Mesenchymal stem cell (in vitro differentiated cells and primary cell): ENCODE data around the gene CD34.

Experiments used
- DNase-seq: peaks from one replicate; pipeline ENCODE4 v3.0.0-alpha.2; 2013
- H2AFZ ChIP-seq: one replicate; pipeline ENCODE4 v1.6.1; 2013; ENCODE audit warnings: low read depth, mild to moderate bottlenecking, control low read depth, inconsistent platforms, low read length, moderate library complexity
- H2AK5ac ChIP-seq: 2 replicates; pipeline ENCODE4 v1.6.1; 2013; ENCODE audit warnings: low read length, moderate library complexity, mild to moderate bottlenecking, inconsistent platforms; ENCODE audit not compliant: severe bottlenecking
- H2BK120ac ChIP-seq: one replicate; pipeline ENCODE4 v1.6.1; 2013; ENCODE audit warnings: low read depth, mild to moderate bottlenecking, inconsistent platforms, low read length, moderate library complexity
- H2BK12ac ChIP-seq, 2 experiments: one replicate each; pipeline ENCODE4 v1.6.1; 2013; ENCODE audit warnings: inconsistent platforms in 2 of 2, low read length in 2 of 2, mild to moderate bottlenecking in 2 of 2, moderate library complexity in 2 of 2, control low read depth in 1 of 2
- H2BK15ac ChIP-seq: one replicate; pipeline ENCODE4 v1.6.1; 2013; ENCODE audit warnings: mild to moderate bottlenecking, low read depth, inconsistent platforms; ENCODE audit not compliant: poor library complexity, severe bottlenecking
- H2BK5ac ChIP-seq: 2 replicates; pipeline ENCODE4 v1.6.1; 2013; ENCODE audit warnings: low read depth, mild to moderate bottlenecking, low read length, control low read depth, inconsistent platforms; ENCODE audit not compliant: poor library complexity, severe bottlenecking
- H3K14ac ChIP-seq, 2 experiments: one replicate each; pipeline ENCODE4 v1.6.1; 2013; ENCODE audit warnings: inconsistent platforms in 2 of 2, low read length in 2 of 2, control low read depth in 1 of 2, mild to moderate bottlenecking in 1 of 2, moderate library complexity in 1 of 2
- H3K18ac ChIP-seq, 2 experiments: one replicate each; pipeline ENCODE4 v1.6.1; 2013; ENCODE audit warnings: inconsistent platforms in 2 of 2, low read length in 2 of 2, control low read depth in 1 of 2, low read depth in 1 of 2, mild to moderate bottlenecking in 1 of 2
- H3K23ac ChIP-seq, 2 experiments: one replicate each; pipeline ENCODE4 v1.6.1; 2013; ENCODE audit warnings: inconsistent platforms in 2 of 2, low read length in 2 of 2, mild to moderate bottlenecking in 2 of 2, moderate library complexity in 2 of 2, control low read depth in 1 of 2
- H3K27ac ChIP-seq: 2 replicates; pipeline ENCODE4 v1.5.1; 2013; ENCODE audit warnings: mild to moderate bottlenecking, moderate library complexity, low read length, control low read depth, inconsistent platforms; ENCODE audit not compliant: poor library complexity, severe bottlenecking
- H3K27me3 ChIP-seq, 2 experiments: 2 replicates each; pipeline versions ENCODE4 v1.6.1 to v1.7.0; 2013; ENCODE audit warnings: low read length in 2 of 2, mild to moderate bottlenecking in 2 of 2, moderate library complexity in 2 of 2, control low read depth in 1 of 2, inconsistent platforms in 1 of 2; ENCODE audit not compliant: control insufficient read depth in 1 of 2, insufficient read depth in 1 of 2
- H3K36me3 ChIP-seq, 2 experiments: 2 replicates each; pipeline versions ENCODE4 v1.6.1 to v1.7.0; 2013; ENCODE audit warnings: low read length in 2 of 2, control low read depth in 1 of 2, inconsistent platforms in 1 of 2, low read depth in 1 of 2, mild to moderate bottlenecking in 1 of 2; ENCODE audit not compliant: insufficient read depth in 2 of 2, control insufficient read depth in 1 of 2
- H3K4ac ChIP-seq, 2 experiments: one replicate each; pipeline ENCODE4 v1.6.1; 2013; ENCODE audit warnings: inconsistent platforms in 2 of 2, low read length in 2 of 2, mild to moderate bottlenecking in 2 of 2, moderate library complexity in 2 of 2, control low read depth in 1 of 2, low read depth in 1 of 2
- H3K4me1 ChIP-seq: 2 replicates; pipeline ENCODE4 v1.6.1; 2013; ENCODE audit warnings: low read depth, low read length, control low read depth; ENCODE audit not compliant: control insufficient read depth, insufficient read depth
- H3K4me2 ChIP-seq: 2 replicates; pipeline ENCODE4 v1.6.1; 2013; ENCODE audit warnings: low read length, mild to moderate bottlenecking, inconsistent platforms; ENCODE audit not compliant: poor library complexity, severe bottlenecking
- H3K4me3 ChIP-seq, 2 experiments: 2 replicates each; pipeline versions ENCODE4 v1.5.1 to v1.7.0; 2013; ENCODE audit warnings: low read length in 2 of 2, mild to moderate bottlenecking in 2 of 2, control low read depth in 1 of 2, low read depth in 1 of 2; ENCODE audit not compliant: insufficient read depth in 1 of 2
- H3K79me1 ChIP-seq: replicated peaks from 2 replicates; pipeline ENCODE4 v1.6.1; 2013; ENCODE audit warnings: mild to moderate bottlenecking, control low read depth, low read length, inconsistent platforms; ENCODE audit not compliant: poor library complexity, severe bottlenecking
- H3K9ac ChIP-seq: 2 replicates; pipeline ENCODE4 v1.7.0; 2013; ENCODE audit warnings: mild to moderate bottlenecking, low read length, moderate library complexity
- H3K9me3 ChIP-seq: 2 replicates; pipeline ENCODE4 v1.7.0; 2013; ENCODE audit warnings: mild to moderate bottlenecking, low read length; ENCODE audit not compliant: control insufficient read depth
- H4K8ac ChIP-seq: one replicate; pipeline ENCODE4 v1.6.1; 2013; ENCODE audit warnings: inconsistent platforms, mild to moderate bottlenecking, low read length, moderate library complexity
- H4K91ac ChIP-seq: one replicate; pipeline ENCODE4 v1.6.1; 2013; ENCODE audit warnings: mild to moderate bottlenecking, low read length, inconsistent platforms
- WGBS: methylation state at CpG from one replicate; pipeline ENCODE4 v1.1.7; 2013; ENCODE audit warnings: mixed read lengths; 5-methylcytosine and 5-hydroxymethylcytosine counted together

Gene CD34

GRCh38 chr1:207917080-207917479, 6.2 kb upstream of the CD34 start:
- H3K23ac ChIP-seq = no peak overlapping the region
- H3K4me1 ChIP-seq = no peaks in the 10 kb centered on the region
- H2AFZ ChIP-seq = no peak overlapping the region
- H2BK5ac ChIP-seq = no peak overlapping the region
- no peak overlapping the region for H2AK5ac ChIP-seq
- H3K14ac ChIP-seq = no peak overlapping the region
- no peak overlapping the region for H3K4me2 ChIP-seq
- H2BK12ac ChIP-seq = no peak overlapping the region
- WGBS = 88% methylated on average over 4 of the region's 4 CpGs
- no peak overlapping the region for H2BK120ac ChIP-seq
- H3K27me3 ChIP-seq = peaks cover 0 to 5% of the 10 kb centered on the region in 2 experiments
- no peak for DNase-seq
- no peak overlapping the region for H3K9ac ChIP-seq
- H2BK15ac ChIP-seq = no peak overlapping the region
- no peak overlapping the region for H4K91ac ChIP-seq
- H3K4ac ChIP-seq = no peak overlapping the region
- no peak overlapping the region for H3K18ac ChIP-seq
- H3K79me1 ChIP-seq = no peaks in the 10 kb centered on the region
- no peaks in the 10 kb centered on the region for H3K9me3 ChIP-seq
- H4K8ac ChIP-seq = no peak overlapping the region
- no peak overlapping the region for H3K4me3 ChIP-seq
- no peaks in the 10 kb centered on the region for H3K36me3 ChIP-seq
- no peak overlapping the region for H3K27ac ChIP-seq

- Histone ChIP-seq H2BK120ac (no peak overlapping the region), H2BK12ac (no peak overlapping the region), H3K9me3 (no peaks in the 10 kb centered on the region), H3K79me1 (no peaks in the 10 kb centered on the region), H3K14ac (no peak overlapping the region), H3K36me3 (no peaks in the 10 kb centered on the region), H3K4me3 (no peak overlapping the region), H3K4me2 (no peak overlapping the region), H3K27ac (no peak overlapping the region), H3K23ac (no peak overlapping the region), H2BK5ac (no peak overlapping the region), H2AFZ (no peak overlapping the region), H2AK5ac (no peak overlapping the region), H3K4me1 (peaks cover 9% of the 10 kb centered on the region), H3K4ac (no peak overlapping the region), H3K18ac (no peak overlapping the region), H3K9ac (no peak overlapping the region), H2BK15ac (no peak overlapping the region), H3K27me3 (peaks cover 17 to 25% of the 10 kb centered on the region in 2 experiments), H4K8ac (no peak overlapping the region), H4K91ac (no peak overlapping the region)
- WGBS = 100% methylated on average over 1 of the region's 1 CpG
- DNase-seq = no peak
Observed at GRCh38 chr1:207913951-207914350, 3.0 kb upstream of the CD34 start.

- Histone ChIP-seq H3K9me3 (no peaks in the 10 kb centered on the region), H3K27ac (no peak overlapping the region), H3K4me3 (no peak overlapping the region), H3K36me3 (no peaks in the 10 kb centered on the region), H4K8ac (no peak overlapping the region), H2AFZ (no peak overlapping the region), H3K79me1 (no peaks in the 10 kb centered on the region), H2AK5ac (no peak overlapping the region), H3K18ac (no peak overlapping the region), H3K4ac (no peak overlapping the region), H2BK120ac (no peak overlapping the region), H4K91ac (no peak overlapping the region), H3K4me2 (no peak overlapping the region), H3K9ac (peak overlapping the region; percentile 73), H3K23ac (no peak overlapping the region), H2BK5ac (no peak overlapping the region), H2BK12ac (no peak overlapping the region), H3K14ac (no peak overlapping the region), H3K4me1 (peaks cover 9% of the 10 kb centered on the region), H3K27me3 (peaks cover 17 to 25% of the 10 kb centered on the region in 2 experiments), H2BK15ac (no peak overlapping the region)
- WGBS = 87% methylated on average over 6 of the region's 8 CpGs
- DNase-seq = no peak
Observed at GRCh38 chr1:207911856-207912760, 1.2 kb upstream of the CD34 start.

- H3K9me3 ChIP-seq = no peaks in the 10 kb centered on the region
- no peak overlapping the region for H4K8ac ChIP-seq
- no peaks in the 10 kb centered on the region for H3K36me3 ChIP-seq
- no peak overlapping the region for H4K91ac ChIP-seq
- H3K4me2 ChIP-seq = no peak overlapping the region
- H3K79me1 ChIP-seq = no peaks in the 10 kb centered on the region
- no peak overlapping the region for H3K4me3 ChIP-seq
- no peak overlapping the region for H3K23ac ChIP-seq
- H3K27me3 ChIP-seq = peaks cover 17 to 25% of the 10 kb centered on the region in 2 experiments
- H3K4ac ChIP-seq = no peak overlapping the region
- no peak overlapping the region for H3K14ac ChIP-seq
- H2AK5ac ChIP-seq = no peak overlapping the region
- H2BK120ac ChIP-seq = no peak overlapping the region
- DNase-seq = no peak
- no peak overlapping the region for H2BK12ac ChIP-seq
- H2BK5ac ChIP-seq = no peak overlapping the region
- WGBS = 97% methylated on average over 4 of the region's 4 CpGs
- no peak overlapping the region for H3K27ac ChIP-seq
- H2BK15ac ChIP-seq = no peak overlapping the region
- H2AFZ ChIP-seq = no peak overlapping the region
- peaks cover 9% of the 10 kb centered on the region for H3K4me1 ChIP-seq
- no peak overlapping the region for H3K18ac ChIP-seq
- H3K9ac ChIP-seq = peak overlapping the region; percentile 71
Observed at GRCh38 chr1:207909687-207910086, 1.2 kb downstream of the CD34 start.
